ENCODE results near the gene ZDHHC12.

ZDHHC12 gene

DNA sequence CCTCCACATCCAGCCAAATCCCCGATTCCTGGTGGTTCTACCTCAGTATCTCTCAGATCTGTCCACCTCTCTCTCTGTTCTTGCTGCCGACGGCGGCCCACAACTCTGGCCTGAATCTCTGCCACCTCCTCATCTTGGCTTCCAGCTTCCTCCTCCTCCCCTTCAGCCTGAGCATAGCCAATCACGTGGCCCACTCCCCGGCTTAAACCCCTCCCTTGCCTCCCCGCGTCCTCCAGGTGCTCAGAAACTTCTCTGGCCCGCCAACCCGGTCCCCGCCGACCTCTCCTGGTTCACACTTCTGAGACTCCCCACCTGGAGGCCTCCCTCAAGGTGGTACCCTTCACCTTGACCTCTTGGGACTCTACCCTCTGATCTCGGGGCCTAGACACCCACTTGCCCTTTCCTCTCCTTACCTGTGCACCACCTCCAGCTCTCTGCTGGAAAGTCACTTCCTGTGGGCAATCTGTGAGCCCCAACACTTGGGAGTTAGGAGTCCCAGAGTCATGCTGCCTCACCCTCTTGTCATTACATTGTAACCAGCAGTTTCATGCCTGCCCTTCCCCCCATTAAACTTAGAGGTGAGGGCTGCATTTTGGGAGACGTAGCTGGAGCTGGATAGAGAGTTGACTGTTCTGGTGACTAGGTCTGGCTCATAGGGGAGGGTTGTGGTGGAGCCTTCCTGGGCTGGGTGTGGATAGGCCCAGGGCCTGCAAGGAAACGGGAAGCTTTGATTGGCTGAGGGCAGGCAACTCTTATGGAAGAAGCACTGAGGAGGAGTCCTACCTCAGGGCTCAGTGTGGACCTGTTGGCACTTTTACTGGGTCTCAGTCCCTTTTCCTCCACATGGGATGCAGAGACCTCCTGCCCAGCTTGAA, 39.4 kb downstream of the ZDHHC12 start:
- H3K9ac ChIP-seq (ENCODE audit: low read depth, low read length): peak overlapping the region; percentile 95
- H3K36me3 ChIP-seq (ENCODE audit: control insufficient read depth, insufficient read depth, low read length): peaks cover 19% of the 10 kb centered on the region
- peak overlapping the region; percentile 94 for H3K4me3 ChIP-seq (ENCODE audit: low read depth, low read length)
- no peaks in the 10 kb centered on the region for H3K9me3 ChIP-seq (ENCODE audit: control insufficient read depth, insufficient read depth, low read length)
- peak overlapping the region; percentile 97 for H3K27ac ChIP-seq (ENCODE audit: low read depth, low read length)
- no peaks in the 10 kb centered on the region for H3K27me3 ChIP-seq (ENCODE audit: control insufficient read depth, insufficient read depth, low read length)
- peaks cover 12% of the 10 kb centered on the region; the same call in 1 of the 2 replicates for H3K4me1 ChIP-seq (ENCODE audit: control insufficient read depth, insufficient read depth, low read length)

DNA sequence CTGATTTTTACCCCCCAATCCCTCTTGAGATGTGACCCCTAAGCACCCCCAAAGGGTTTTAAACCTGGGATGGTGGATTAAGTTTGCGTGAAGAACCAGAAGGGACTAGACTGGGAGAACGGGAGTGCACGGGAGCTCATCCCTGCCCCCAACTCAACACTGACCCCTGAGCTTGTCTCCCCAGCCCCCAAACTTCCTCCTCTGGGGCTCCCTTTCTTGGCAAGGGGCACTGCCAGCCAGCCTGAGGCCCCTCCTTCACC, 39.9 kb downstream of the ZDHHC12 start:
- peaks cover 12% of the 10 kb centered on the region; the same call in 1 of the 2 replicates for H3K4me1 ChIP-seq (ENCODE audit: control insufficient read depth, insufficient read depth, low read length)
- H3K9ac ChIP-seq (ENCODE audit: low read depth, low read length): peak overlapping the region; percentile 95

DNA sequence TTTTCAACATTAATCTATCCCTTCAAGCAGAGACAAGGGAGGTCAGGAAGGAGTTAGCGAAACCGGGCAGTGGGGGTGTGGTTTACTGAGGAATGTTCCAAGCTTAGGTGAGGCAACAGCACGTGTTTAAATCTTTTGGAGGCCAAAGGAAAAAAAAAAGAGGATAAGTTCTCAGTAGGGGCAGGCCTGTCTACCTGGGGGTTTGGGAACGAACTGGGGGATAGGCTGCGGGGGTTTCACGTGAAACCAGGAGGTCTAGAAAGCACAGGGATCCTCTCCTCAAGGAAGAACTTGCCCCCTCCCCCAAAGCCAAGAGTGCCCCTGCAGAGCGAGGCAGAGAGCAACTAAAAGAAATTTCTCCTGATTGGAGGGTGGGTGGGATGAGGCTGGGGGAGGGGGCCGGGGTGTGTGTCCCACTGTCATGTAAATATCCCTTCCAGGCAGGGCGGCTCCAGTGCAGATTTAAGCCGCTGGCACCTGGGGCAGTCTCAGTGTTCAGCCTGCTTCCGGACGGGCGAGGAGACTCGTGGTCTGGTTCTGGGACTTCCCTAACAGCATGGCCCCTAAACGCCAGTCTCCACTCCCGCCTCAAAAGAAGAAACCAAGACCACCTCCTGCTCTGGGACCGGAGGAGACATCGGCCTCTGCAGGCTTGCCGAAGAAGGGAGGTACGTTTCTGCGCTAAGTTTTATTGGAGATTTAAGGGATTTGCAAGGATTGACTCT, 40.4 kb downstream of the ZDHHC12 start:
- peak overlapping the region; percentile 94 for H3K4me3 ChIP-seq (ENCODE audit: low read depth, low read length)
- no peaks in the 10 kb centered on the region for H3K9me3 ChIP-seq (ENCODE audit: control insufficient read depth, insufficient read depth, low read length)
- peak overlapping the region; percentile 97 for H3K27ac ChIP-seq (ENCODE audit: low read depth, low read length)
- H3K36me3 ChIP-seq (ENCODE audit: control insufficient read depth, insufficient read depth, low read length): peaks cover 19% of the 10 kb centered on the region
- no peaks in the 10 kb centered on the region for H3K27me3 ChIP-seq (ENCODE audit: control insufficient read depth, insufficient read depth, low read length)
- peak overlapping the region; percentile 95 for H3K9ac ChIP-seq (ENCODE audit: low read depth, low read length)
- H3K4me1 ChIP-seq (ENCODE audit: control insufficient read depth, insufficient read depth, low read length): peaks cover 12% of the 10 kb centered on the region; the same call in 1 of the 2 replicates

More for the DNA sequence above, 39.9 kb downstream of the ZDHHC12 start:
- Histone ChIP-seq H3K9me3 (ENCODE audit: control insufficient read depth, insufficient read depth, low read length) (no peaks in the 10 kb centered on the region), H3K4me3 (ENCODE audit: low read depth, low read length) (peak overlapping the region; percentile 94), H3K36me3 (ENCODE audit: control insufficient read depth, insufficient read depth, low read length) (peaks cover 19% of the 10 kb centered on the region), H3K27ac (ENCODE audit: low read depth, low read length) (peak overlapping the region; percentile 97), H3K27me3 (ENCODE audit: control insufficient read depth, insufficient read depth, low read length) (no peaks in the 10 kb centered on the region)

DNA sequence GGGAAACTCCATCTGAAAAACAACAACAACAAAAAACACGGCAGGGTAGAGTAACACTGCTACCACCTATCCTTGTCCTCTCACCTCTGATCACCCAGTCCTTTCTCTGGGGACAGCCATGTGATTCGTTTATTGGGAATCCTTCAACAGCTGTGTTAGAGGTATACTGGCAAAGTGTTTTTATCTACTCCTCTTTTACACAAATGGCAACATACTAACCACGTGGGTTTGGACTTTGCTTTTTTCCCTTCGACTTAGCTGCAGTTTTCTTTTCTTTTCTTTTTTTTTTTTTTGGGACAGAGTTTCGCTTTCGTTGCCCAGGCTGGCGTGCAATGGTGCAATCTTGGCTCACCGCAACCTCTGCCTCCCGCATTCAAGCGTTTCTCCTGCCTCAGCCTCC, 46.1 kb downstream of the ZDHHC12 start:
- H3K4me1 ChIP-seq (ENCODE audit: control insufficient read depth, insufficient read depth, low read length): no peaks in the 10 kb centered on the region
- no peak overlapping the region for H3K4me3 ChIP-seq (ENCODE audit: low read depth, low read length)

GRCh38 chr9:128675382-128675781, 48.5 kb downstream of the ZDHHC12 start:
- Histone ChIP-seq H3K36me3 (ENCODE audit: control insufficient read depth, insufficient read depth, low read length) (no peaks in the 10 kb centered on the region), H3K9ac (ENCODE audit: low read depth, low read length) (no peak overlapping the region), H3K27ac (ENCODE audit: low read depth, low read length) (no peak overlapping the region)

More for the DNA sequence above, 46.1 kb downstream of the ZDHHC12 start:
- no peak overlapping the region for H3K9ac ChIP-seq (ENCODE audit: low read depth, low read length)
- no peak overlapping the region for H3K27ac ChIP-seq (ENCODE audit: low read depth, low read length)
- H3K27me3 ChIP-seq (ENCODE audit: control insufficient read depth, insufficient read depth, low read length): no peaks in the 10 kb centered on the region
- H3K36me3 ChIP-seq (ENCODE audit: control insufficient read depth, insufficient read depth, low read length): no peaks in the 10 kb centered on the region
- no peaks in the 10 kb centered on the region for H3K9me3 ChIP-seq (ENCODE audit: control insufficient read depth, insufficient read depth, low read length)

More at GRCh38 chr9:128675382-128675781, 48.5 kb downstream of the ZDHHC12 start:
- Histone ChIP-seq H3K9me3 (ENCODE audit: control insufficient read depth, insufficient read depth, low read length) (no peaks in the 10 kb centered on the region), H3K4me1 (ENCODE audit: control insufficient read depth, insufficient read depth, low read length) (no peaks in the 10 kb centered on the region), H3K4me3 (ENCODE audit: low read depth, low read length) (no peak overlapping the region), H3K27me3 (ENCODE audit: control insufficient read depth, insufficient read depth, low read length) (no peaks in the 10 kb centered on the region)
